ENCODE data around the gene KLHL30.
"Not testable (repeated sequence)": the region's sequence is repeated elsewhere in the genome, so short reads cannot be mapped to it uniquely, and the experiment has no call there.

The KLHL30 gene

DNA sequence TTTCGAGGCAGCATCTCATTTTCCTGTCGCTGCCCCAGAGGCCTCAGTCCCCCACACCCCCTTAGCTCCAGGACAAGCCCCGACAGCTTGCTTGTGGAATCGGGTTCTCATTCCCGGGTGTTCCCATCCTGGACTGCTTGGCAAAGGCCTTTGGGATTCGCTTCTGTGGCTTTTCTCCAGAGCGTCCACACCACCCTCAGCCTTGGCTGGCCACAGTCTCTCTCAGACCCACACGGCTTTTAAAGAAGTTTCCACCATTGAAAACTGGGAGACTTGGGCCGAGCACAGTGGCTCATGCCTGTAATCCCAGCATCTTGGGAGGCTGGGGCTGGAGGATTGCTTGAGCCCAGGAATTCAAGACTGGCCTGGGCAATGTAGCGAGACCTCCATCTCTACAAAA lies 35.6 kb upstream of the KLHL30 start:
- no peak for DNase-seq (ENCODE audit: low read depth)

DNA sequence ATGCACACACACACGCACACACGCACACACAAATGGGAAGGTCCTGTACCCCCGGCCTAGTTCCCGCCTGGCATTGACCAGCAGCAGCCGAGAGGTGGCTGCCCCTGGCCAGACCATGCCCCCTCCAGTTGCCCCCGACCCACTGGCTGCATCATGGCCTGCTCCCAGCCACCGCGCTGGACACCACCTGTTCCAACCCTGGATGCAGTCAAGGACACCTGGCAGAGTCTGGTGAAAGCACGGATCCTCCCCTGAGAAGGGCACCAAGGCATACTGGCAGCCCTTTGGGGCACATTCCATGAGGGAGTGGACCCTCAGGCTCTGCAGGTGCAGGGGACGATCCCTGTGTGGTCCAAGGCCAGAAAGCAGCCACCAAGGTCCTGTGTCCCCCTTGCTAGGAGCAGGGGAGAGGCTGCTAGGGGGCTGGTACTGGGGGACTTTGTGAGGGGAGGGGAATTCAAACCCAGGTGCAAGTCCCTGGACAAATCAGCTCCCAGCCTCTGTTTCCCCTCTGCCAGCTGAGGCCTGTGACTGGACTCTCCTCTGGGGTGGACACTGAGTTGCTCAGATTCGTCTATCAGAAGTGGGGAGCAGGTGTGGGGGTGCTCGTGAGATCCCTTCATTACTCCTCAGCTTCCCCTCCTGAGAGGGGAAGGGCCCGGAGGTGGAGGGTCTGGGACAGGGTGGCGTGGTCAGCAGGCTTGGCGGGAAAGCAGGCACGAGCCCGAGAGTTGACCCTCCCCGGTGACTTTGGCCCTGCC lies 34.8 kb upstream of the KLHL30 start:
- DNase-seq (ENCODE audit: low read depth): no peak

DNA sequence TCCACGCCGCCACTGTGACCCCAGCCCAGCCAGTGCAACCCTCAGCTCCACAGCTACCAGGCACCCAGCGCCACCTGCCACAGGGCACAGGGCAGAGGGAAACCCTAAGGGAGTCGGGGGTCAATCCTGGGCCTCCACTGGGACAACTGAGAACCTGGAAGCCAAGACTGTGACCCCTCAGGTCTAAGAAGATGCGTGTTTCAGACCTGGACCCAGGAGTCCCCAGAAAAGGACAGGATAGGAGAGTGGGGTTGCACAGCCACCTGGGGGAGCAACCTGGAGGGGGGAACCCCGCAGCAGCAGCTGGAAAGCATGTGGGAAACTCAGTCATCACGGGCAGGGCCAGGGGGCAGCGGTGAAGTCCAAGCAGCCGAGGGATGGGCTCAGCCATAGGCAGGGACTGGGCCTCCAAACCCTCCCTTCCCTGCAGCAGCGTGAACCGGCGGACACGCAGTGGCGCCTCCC lies 34.2 kb upstream of the KLHL30 start:
- no peak for DNase-seq (ENCODE audit: low read depth)

DNA sequence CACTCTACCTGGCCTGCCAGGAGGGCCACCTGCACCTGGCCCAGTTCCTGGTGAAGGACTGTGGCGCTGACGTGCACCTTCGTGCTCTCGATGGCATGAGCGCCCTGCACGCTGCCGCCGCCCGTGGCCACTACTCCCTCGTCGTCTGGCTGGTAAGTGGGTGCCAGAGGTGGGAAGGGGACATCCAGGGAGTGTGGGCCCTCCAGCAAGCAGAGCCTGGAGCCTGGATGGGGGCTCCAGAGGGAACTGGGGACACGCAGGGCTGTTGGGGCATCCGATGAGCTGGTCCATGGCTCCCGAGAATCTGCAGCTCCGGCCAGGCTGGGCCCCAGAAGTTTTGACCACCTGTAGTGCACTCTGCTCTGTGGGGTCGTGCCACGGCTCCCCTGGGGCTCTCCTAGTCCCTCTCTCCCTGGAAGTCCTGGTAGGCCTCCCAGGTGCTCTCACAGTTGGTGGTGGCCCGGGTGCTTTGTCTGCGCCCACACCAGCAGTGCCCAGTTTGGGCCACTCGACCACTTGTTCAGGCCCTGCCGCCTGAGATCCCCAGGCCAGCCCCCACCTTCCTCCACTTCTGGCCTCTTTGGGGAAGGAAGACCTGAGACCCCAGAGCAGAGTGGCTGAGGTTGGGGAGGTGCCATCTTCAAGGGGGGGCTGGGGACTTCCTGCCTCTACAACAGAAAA lies 33.6 kb upstream of the KLHL30 start:
- no peak for DNase-seq (ENCODE audit: low read depth)

DNA sequence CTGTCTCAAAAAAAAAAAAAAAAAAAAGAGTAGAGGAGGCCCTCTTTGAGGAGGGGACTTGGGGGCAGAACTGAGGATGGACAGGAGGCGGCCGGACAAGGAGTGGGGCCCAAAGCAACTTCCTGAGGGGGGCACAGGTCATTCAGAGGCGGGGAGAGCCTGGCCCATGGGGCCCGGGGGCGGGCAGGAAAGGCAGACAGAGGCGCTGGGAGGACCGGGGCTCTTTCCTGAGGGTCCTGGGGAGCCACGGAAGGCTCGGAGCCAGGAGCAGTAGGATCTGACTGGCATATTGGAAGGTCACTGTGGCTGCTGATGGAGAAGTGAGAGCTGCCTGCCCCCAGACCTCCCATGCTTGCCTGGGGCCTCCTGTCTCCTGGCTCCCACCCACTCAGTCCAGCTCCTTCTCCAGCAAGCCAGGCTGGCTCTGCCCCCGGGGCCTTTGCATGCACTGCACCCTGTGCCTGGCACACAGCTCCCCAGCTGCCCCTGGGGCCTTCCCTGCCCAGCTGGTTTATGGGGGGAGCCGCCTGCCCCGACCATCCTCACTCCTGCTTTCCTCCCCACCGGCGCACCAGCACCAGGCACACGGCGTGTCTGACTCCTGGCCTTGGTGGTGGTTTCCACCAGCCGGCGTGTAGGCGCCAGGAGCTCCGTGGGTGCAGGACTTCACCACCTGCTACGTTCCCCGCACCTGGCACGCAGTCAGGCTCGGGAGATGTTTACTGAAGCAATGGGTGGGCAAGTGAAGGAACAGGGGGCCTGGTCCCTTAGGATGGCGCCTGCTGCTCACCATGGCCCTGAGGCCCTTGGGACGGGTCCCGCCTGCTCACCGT lies 32.7 kb upstream of the KLHL30 start:
- DNase-seq (ENCODE audit: low read depth): no peak

DNA sequence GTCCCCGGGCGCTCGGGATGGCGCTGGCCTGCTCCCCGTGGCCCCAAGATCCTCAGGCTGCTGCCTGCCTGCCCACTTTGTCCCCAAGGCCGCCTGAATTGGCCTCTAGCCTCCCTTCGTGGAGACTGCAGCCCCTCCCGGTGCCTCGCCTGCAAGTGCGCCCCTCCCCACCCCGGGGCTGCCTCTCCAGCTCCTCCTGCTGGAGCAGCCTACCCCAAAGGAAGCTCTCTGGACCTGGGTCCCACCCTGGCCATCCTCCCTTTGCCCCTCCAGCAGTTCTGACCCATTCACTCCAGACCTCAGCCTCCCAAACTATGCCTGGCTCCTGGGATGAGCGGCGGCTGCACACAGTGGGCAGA lies 32.1 kb upstream of the KLHL30 start:
- no peak for DNase-seq (ENCODE audit: low read depth)

DNA sequence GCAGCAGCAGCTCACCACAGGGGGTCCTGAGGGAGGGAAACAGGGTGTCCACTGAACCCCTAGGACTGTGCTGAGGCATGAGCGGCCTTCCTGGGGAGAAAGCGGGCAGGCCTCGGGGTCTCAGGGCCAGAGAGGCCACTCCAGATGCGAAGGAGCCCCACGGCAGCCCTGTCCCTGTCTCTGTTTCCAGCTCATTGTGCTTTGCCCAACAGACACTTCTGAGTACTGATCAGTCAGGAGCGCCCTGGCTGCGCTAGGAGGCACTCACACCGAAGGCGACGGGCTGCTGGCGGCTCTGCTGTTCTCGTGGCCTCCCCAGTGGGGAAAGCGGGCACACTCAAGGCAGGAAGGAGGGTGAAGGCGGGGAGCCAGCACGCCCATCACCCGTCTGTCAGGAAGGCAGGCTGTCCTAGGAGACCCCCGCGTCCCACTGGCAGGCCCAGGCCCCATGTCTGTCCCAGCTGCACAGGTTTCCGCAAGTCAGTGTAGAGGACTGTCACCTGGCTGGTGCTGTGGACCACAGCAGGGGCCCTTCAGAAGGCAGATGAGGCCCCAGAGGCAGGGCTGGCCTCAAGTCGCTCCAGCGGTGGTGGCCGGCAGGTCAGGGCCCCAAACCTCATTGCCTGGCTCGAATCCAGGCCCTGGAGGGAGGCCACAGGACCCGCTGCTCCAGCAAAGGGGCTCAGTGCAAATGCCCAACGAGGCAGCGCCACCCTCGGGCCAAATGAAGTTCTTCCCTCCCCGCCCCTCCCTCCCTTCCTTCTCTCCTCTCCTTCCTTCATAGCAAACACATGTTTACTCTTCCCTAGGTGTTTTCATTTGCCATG lies 31.6 kb upstream of the KLHL30 start:
- DNase-seq (ENCODE audit: low read depth): peak; percentile 18

DNA sequence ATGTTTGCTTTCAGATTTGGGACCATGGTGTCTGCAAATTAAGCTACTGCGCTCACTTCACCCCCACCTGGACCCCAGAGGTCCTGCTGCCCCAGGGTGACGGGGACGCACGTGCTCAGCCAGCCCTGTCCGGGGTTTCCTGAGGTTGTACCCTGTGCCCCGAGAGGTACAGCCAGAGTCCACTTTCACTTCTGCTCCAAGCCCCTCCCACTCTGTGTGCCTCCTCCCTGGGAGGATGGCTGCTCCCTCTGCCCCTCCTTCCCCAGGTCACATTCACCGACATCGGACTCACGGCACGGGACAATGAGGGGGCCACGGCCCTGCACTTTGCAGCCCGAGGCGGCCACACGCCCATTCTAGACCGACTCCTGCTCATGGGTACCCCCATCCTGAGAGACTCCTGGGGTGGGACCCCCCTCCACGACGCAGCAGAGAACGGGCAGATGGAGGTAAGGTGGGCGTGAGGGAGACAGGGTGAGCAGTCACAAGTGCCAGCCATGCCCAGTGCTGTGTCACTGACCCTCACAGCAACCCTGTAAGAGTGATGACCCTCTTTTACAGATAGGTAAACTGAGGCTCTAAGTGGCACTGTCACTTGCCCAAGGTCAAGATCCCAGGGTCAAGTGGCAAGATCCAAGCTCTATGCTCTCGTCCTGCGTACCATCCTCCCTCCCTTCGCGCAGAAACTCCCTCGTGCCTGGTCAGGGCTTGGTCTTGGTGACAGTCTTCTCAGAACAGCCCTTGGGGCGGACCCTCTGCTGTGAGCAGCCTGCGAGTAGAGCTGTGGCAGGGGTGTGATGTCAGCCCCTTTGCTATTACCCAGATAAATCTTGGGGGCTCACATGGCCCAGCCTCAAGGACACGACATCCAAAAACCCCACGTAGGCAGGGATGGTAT lies 30.7 kb upstream of the KLHL30 start:
- no peak for DNase-seq (ENCODE audit: low read depth)

DNA sequence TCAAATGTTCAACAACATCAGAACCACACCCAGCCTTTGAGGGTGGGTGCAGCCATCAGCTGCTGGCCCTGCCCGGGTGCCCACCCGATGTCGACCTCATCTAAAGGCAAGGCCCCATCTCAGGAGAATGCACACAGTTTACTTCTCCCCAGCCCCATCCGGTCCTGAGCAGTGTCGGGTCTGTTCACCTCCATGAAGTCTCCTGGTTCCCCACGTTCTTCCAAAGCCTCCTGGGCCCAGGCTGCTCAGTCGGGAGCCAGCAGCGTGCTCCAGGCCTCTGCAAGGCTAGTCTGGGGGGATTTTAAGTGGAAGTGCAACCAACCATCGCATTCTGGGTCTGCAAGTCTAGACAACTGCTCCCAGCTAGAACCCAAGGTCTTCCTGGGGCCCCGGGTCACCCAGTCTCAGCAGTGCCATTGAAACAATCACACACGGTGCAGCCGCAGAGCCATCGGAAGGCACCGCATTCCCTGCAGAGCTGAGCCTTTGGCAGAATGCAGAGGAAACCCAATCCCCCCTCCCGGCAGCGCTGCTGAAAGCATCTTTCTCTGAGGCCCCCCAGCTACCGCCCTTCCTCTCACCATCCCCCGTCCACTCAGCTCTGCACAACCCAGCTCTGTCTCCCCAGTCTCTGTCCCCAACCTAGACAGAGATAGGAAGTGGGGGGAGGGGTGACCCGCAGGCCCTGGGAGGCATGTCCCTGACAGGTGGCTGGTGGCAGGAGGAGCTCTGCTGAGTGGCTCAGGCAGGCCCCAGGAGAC lies 29.9 kb upstream of the KLHL30 start:
- DNase-seq (ENCODE audit: low read depth): no peak

DNA sequence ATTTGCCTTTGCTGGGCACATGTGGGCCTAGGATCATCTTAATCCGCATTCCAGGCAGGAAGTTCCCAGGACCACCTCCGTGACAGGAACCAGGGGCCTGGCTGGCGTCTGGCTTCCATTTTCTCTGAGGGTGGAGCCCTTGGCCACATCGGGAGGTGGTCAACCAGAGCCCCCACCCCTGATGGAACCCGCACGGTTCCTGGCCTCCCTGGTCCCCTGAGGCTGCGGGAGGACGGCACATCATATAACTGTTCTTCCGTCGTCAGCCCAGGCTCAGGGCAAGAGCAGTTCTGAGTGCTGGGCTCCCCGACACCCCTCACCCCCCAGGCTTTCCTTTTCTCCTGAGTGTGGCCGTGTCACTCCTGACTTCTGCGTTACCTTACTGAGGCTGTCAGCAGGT lies 24.9 kb upstream of the KLHL30 start:
- DNase-seq (ENCODE audit: low read depth): no peak

DNA sequence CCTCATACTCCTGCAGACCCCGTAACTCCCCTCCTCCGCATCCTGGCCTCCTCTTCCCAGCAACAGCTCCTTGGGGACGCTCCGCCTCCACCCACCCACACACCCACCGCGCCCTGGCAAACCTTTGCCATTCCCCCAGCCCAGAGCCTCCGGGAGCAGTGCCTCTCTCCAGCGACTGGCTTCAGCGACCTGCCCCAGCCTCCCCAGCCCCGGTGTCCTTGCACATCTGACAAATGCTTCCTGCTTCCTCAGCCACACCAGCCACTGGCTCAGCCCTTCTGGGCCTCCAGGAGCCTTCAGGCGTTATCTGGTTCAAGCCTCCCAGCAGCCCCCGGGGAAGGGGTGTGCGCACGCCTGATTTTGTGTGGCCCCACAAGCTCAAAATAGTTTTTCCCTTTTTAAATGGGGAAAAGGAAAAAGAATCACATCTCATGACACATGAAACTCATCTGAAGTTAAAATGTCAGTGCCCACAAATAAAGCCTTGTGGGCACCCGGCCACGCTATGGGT lies 24.1 kb upstream of the KLHL30 start:
- no peak for DNase-seq (ENCODE audit: low read depth)

DNA sequence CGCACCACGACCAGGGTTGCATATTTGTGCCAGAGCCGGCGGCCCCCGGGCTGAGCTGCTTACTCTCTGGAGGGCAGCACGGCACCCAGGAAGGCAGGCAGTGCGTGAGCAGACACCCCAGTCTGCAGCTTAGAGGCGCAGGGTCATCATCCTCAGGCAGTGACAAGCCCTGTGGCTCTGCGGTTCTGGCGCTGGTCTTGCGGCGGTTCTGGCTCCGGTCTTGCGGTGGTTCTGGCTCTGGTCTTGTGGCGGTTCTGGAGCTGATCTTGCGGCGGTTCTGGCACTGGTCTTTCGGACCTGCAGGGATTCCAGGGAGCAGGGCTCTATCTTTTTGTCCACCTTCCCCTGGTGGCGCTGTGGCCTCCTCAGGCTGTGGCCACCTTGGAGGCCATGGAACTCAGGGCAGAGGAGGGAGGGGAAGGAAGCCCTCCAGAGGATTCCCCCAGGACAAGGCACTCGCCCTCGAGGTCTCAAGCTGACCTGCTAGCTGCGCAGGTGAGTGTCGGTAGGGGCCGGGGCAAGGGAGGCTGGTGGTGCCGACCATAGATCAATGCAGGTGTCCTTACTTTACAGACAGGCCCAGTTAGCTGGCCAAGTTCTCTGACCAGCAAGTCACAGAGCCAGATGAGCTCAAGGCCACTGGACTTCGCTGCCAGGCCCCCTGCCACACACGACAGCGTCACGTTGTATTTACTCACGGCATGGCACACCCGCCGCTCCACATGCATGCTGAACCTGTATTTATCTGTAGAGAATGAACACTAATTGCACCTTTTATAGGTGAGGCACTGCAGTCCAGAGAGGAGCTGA lies 23.4 kb upstream of the KLHL30 start:
- DNase-seq (ENCODE audit: low read depth): no peak

DNA sequence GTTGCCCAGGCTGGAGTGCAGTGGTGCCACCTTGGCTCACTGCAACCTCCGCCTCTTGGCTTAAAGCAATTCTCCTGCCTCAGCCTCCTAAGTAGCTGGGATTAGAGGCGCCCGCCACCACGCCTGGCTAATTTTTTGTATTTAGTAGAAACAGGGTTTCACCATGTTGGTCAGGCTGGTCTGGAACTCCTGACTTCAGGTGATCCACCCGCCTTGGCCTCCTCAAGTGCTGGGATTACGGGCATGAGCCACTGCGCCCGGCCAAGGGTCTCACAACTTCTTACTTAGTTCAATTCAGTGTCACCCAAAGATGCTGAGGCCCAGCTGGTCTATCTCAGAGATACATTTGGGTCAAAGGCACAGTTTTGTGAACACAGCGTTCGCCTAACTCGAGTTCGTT lies 22.8 kb upstream of the KLHL30 start:
- DNase-seq (ENCODE audit: low read depth): not testable (repeated sequence)

DNA sequence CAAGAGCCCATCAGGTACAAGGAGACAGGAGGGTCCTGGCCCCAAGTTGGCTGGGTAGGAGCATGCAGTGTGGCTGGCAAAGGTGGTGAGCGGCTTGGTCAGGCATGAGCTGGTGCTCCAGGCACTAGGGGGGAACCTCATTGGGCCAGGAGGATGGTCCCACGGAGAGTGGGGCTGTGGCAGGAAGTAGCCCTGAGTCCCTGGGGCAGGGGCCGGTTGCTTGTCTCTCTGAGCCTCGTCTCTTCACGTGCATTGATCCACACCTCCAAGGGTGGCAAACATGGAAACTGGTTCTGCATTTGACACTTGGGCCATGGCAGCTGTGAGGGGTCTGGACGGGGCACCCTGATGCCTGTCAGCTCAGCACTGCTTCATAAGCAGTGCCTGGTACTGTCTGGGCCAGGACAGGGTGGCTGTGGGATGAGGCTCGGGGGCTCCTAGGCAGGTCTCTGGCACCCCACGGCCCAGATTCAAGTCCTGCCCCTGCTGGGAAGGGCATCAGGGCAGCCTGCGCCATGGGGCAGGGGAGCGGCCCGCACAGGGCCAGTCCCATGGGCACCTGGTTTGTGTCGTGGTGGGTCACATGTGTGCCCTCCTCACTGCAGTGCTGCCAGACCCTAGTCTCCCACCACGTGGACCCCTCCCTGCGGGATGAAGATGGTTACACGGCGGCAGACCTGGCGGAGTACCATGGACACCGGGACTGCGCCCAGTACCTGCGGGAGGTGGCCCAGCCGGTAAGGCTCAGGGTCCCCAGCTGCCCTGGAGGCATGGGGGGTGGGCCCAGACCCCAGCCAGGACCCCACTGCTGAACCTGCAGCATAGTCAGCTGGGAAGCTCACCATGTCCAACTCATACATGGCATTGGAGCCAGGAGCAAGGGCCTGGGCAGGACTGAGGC lies 21.9 kb upstream of the KLHL30 start:
- no peak for DNase-seq (ENCODE audit: low read depth)

DNA sequence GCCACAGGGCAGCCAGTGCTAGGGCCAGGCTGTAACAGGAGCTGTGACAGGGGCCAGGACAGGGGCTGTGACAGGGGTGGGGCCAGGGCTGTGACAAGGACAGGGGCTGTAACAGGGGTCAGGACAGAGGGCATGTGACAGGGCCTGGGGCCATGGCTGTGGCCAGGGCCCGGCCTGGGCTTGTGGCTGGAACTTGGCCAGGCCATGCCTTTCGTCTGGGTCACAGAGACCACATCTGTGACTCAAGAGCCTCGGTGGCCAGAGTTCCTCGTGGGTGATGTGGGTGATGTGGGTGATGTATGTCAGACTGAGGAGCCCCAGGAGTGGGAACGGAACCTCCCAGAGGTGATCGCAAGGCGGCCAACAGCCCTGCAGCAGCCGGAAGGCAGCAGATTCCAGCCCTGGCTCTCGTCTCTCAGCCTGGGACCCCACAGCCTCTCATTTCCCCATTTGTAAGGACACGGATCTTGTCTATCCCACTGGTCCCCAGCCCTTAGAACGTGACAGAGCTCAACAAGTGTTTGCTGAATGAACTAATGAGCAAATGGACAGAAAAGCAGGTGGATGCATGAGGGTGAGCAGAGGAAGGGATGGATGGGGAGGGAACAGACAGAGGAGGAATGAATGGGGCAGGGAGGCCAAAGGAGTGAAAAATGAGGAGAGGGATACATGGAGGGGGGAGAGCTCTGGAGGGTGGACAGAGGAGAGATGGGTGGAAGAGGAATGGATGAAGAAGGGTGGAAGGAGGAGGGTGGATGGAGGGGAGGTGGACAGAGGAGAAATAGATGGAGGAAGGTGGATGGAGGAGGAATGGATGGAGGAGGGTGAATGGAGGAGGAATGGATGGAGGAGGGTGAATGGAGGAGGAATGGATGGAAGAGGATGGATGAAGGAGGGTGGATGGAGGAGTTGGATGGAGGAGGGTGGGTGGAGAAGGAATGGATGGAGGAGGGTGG lies 21.0 kb upstream of the KLHL30 start:
- peak; percentile 86 for DNase-seq (ENCODE audit: low read depth)

DNA sequence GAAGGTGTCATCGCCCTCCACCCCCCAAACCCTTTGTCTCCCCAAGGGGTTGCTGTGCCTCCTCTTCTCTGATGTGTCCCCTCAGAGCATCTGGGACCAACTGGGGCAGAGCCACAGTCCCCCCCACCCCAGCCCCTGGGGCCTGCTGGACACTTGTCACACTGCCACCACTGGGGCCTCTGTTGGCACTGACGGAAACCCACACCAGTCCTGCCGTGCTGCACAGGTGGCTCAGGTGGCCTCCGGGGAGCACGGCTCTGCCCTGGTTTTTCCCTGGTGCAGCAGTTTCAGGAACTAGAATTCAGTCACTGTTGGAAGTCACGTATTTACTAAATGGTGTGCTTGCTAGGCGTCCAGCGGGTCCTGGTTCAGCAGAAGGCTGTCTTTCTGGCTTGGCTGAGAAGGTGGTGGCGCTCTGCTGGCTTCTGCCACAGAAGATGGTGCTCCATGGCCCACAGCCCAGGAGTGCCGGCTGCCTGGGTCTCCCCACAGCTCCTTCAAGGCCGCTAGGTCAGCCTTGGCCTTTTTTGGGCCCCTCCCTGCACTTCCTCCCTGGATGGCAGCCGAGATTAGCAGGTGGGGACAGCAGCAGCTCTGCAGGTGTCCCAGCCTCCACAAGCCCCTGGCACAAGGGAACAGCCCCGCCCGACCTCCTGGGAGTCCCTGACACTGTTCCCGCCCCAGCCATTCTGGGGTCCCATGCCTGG lies 18.6 kb upstream of the KLHL30 start:
- no peak for DNase-seq (ENCODE audit: low read depth)

Data from EH (cell line).